Fibroblast of lung (primary cell): ENCODE data around the gene MBNL1. TPM values are rescaled to one million over a fixed set of nuclear protein-coding genes. Genes with fewer than 3 reads are reported as not detected.

Source experiments
- DNase-seq, 2 donors: peaks; one replicate each; pipeline versions ENCODE4 v3.0.0 to v3.0.0-alpha.2; 2010; ENCODE audit warnings: low read depth in 2 of 2
- H2AFZ ChIP-seq: 2 replicates; pipeline ENCODE4 v1.5.1; 2012; ENCODE audit warnings: low read length, control low read depth, inconsistent platforms
- H3K27ac ChIP-seq: 2 replicates; pipeline ENCODE4 v1.5.1; 2011; ENCODE audit warnings: low read length, control low read depth; ENCODE audit not compliant: insufficient read depth
- H3K27me3 ChIP-seq: 2 replicates; pipeline ENCODE4 v1.5.1; 2011; ENCODE audit warnings: mild to moderate bottlenecking, low read length; ENCODE audit not compliant: control insufficient read depth, insufficient read depth
- H3K36me3 ChIP-seq: 2 replicates; pipeline ENCODE4 v1.5.1; 2011; ENCODE audit warnings: low read length; ENCODE audit not compliant: control insufficient read depth, insufficient read depth
- H3K4me1 ChIP-seq: 2 replicates; pipeline ENCODE4 v1.5.1; 2011; ENCODE audit warnings: low read length; ENCODE audit not compliant: control insufficient read depth, insufficient read depth; ENCODE audit errors: extremely low read depth
- H3K4me2 ChIP-seq: 2 replicates; pipeline ENCODE4 v1.5.1; 2011; ENCODE audit warnings: low read length, control low read depth; ENCODE audit not compliant: insufficient read depth; ENCODE audit errors: extremely low read depth
- H3K4me3 ChIP-seq, 4 experiments: fragments of 200-600 bp in 1 of 4; sonication (generic) in 1 of 4; replicated peaks in 1 of 4; 2 replicates each; pipeline ENCODE4 v1.5.1; 2011 to 2016; ENCODE audit warnings: low read length in 4 of 4, low read depth in 3 of 4, mild to moderate bottlenecking in 3 of 4, control low read depth in 2 of 4, inconsistent platforms in 1 of 4, mixed read lengths in 1 of 4; ENCODE audit not compliant: insufficient read depth in 1 of 4; ENCODE audit errors: control extremely low read depth in 1 of 4
- H3K79me2 ChIP-seq: 2 replicates; pipeline ENCODE4 v1.5.1; 2012; ENCODE audit warnings: mild to moderate bottlenecking, low read length, inconsistent platforms; ENCODE audit not compliant: control insufficient read depth, insufficient read depth
- H3K9ac ChIP-seq: 2 replicates; pipeline ENCODE4 v1.5.1; 2011; ENCODE audit warnings: mild to moderate bottlenecking, low read length, control low read depth; ENCODE audit not compliant: insufficient read depth
- H3K9me3 ChIP-seq: 2 replicates; pipeline ENCODE4 v1.5.1; 2012; ENCODE audit warnings: low read depth, low read length; ENCODE audit not compliant: control insufficient read depth, insufficient read depth
- H4K20me1 ChIP-seq: 2 replicates; pipeline ENCODE4 v1.5.1; 2011; ENCODE audit warnings: low read length; ENCODE audit not compliant: control insufficient read depth, insufficient read depth; ENCODE audit errors: extremely low read depth
- EZH2 ChIP-seq: IDR thresholded peaks from 2 replicates; pipeline ENCODE4 v1.5.1; 2012; ENCODE audit warnings: low read length, control low read depth, mild to moderate bottlenecking; ENCODE audit errors: missing control alignments
- polyA plus RNA-seq, 2 donors: library from polyadenylated mRNA; depleted of rRNA in 1 of 2; stranded (reverse) in 1 of 2; unstranded in 1 of 2; fragments of >200 nt; gene quantifications; 2 replicates each; pipeline ENCODE4 v1.2.1, GENCODE V29; 2011 to 2012; ENCODE audit warnings: missing spikeins in 1 of 2
- total RNA-seq: library from RNA; depleted of rRNA; stranded (reverse); fragments of >200 nt; gene quantifications from 2 replicates; pipeline ENCODE4 v1.2.1, GENCODE V29; 2014
- TF ChIP-seq, protein P1 (sequence below), 2 donors: IDR thresholded peaks in 1 of 2; conservative IDR thresholded peaks in 1 of 2; 1 replicate in 1 of 2; 2 replicates in 1 of 2; pipeline ENCODE4 v1.5.1; 2011 to 2012; ENCODE audit warnings: low read length in 2 of 2, control low read depth in 1 of 2, inconsistent platforms in 1 of 2, low read depth in 1 of 2, mild to moderate bottlenecking in 1 of 2

MBNL1 gene
- total and polyA plus RNA-seq, 2 donors (not counting 1 experiment from before 2014, with no cell fraction given): 150 to 213 TPM

DNA sequence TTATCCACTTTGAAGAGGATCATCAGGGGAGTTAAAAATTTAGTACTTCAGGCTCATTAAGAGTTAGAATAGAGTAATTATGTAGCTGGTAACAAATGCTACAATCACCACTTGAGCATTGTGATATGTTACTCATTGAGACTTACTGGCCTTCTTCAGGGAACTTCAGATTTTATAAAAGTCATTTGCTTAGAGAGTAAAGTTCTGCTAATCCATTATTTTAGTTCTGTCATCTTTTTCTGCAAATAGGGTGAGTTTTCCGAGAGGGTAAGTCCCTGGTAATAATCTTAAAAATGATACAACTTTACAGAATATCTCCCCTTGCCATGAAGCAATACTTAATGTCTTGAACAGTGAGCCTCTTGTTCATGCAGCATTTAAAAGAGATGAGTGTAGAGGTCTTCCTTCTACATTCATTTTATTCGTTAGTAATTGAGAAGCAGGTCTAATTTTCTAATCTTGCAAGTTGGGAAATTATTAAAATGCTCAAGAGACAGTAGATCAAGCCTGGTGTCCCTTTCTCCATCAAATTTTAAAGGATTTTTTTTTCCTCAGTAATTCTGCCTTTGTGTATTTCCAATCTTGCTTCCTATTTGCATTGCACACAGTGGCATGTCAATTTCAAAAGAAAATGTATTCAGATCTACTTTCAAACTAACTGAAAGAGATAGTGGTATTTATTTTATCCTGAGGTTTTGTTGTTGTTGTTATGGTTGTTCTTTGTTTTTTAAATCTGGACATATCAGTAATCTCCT lies 52.6 kb downstream of the MBNL1 start:
- TF ChIP-seq, protein P1, sequence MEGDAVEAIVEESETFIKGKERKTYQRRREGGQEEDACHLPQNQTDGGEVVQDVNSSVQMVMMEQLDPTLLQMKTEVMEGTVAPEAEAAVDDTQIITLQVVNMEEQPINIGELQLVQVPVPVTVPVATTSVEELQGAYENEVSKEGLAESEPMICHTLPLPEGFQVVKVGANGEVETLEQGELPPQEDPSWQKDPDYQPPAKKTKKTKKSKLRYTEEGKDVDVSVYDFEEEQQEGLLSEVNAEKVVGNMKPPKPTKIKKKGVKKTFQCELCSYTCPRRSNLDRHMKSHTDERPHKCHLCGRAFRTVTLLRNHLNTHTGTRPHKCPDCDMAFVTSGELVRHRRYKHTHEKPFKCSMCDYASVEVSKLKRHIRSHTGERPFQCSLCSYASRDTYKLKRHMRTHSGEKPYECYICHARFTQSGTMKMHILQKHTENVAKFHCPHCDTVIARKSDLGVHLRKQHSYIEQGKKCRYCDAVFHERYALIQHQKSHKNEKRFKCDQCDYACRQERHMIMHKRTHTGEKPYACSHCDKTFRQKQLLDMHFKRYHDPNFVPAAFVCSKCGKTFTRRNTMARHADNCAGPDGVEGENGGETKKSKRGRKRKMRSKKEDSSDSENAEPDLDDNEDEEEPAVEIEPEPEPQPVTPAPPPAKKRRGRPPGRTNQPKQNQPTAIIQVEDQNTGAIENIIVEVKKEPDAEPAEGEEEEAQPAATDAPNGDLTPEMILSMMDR (conservative IDR thresholded peaks at IDR 0.05 in 1 of 2, IDR thresholded peaks at IDR 0.05 in 1 of 2; ENCODE audit: low read depth in 1 of 2, low read length in 2 of 2): no peak
- no peak for TF ChIP-seq EZH2
- Histone ChIP-seq H4K20me1 (no peaks in the 10 kb centered on the region), H3K79me2 (peaks cover 87% of the 10 kb centered on the region), H3K27me3 (no peaks in the 10 kb centered on the region), H3K27ac (no peak overlapping the region), H3K36me3 (no peaks in the 10 kb centered on the region), H3K9ac (no peak overlapping the region), H3K9me3 (no peaks in the 10 kb centered on the region), H2AFZ (no peak overlapping the region), H3K4me1 (peaks cover 8% of the 10 kb centered on the region), H3K4me2 (peak overlapping the region; percentile 26), H3K4me3 (no peak overlapping the region)
- DNase-seq: no peak

DNA sequence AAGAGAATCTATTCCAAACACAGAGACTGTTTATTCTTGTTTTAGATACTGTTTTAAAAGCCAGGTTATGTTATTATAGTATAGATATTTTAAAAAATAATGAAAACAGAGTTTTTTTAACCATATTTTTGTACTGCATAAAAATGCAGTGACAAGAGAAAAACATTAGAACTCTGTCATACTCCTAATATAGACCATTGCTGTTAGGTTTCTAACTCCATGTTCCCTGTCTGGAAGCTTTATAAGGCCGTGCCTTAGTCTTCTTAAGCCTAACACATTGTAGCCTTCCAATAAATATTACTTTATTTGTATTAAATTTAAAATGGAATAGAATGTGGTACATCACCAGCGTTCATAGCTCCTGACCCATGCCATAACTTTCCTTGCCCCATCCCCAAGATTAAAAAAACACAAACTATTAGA lies 53.2 kb downstream of the MBNL1 start:
- H3K36me3 ChIP-seq: no peaks in the 10 kb centered on the region
- H3K9me3 ChIP-seq: no peaks in the 10 kb centered on the region
- H3K9ac ChIP-seq: no peak overlapping the region
- H3K27ac ChIP-seq: no peak overlapping the region
- no peaks in the 10 kb centered on the region for H4K20me1 ChIP-seq
- H3K4me3 ChIP-seq: no peak overlapping the region
- H3K27me3 ChIP-seq: no peaks in the 10 kb centered on the region
- peaks cover 83% of the 10 kb centered on the region for H3K79me2 ChIP-seq
- no peak overlapping the region for H3K4me2 ChIP-seq
- H3K4me1 ChIP-seq: peaks cover 8% of the 10 kb centered on the region
- TF ChIP-seq EZH2: no peak
- TF ChIP-seq, protein P1 (conservative IDR thresholded peaks at IDR 0.05 in 1 of 2, IDR thresholded peaks at IDR 0.05 in 1 of 2; ENCODE audit: low read depth in 1 of 2, low read length in 2 of 2): no peak
- no peak for DNase-seq
- no peak overlapping the region for H2AFZ ChIP-seq

DNA sequence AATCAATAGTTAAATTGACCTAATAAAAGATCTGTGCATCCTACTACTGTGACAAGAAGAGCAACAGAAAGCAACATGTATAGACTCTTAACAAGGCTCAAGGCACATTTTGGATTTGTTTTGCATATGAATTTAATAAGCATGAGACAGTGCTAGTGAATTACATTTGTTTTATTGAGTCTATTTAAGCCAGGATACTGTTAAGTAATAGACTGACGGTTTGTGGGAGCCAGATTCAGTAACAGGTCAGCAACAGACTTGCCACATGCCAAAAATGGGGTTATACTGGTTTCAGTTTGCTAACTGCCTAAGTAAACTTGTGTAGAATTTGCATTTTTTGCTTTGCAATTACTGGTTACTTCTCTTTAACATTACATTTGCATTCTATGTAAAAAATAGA lies 54.0 kb downstream of the MBNL1 start:
- Histone ChIP-seq H3K27ac (no peak overlapping the region), H4K20me1 (no peaks in the 10 kb centered on the region), H3K36me3 (no peaks in the 10 kb centered on the region), H3K4me2 (no peak overlapping the region), H3K27me3 (no peaks in the 10 kb centered on the region), H3K79me2 (peaks cover 84% of the 10 kb centered on the region), H3K9ac (no peak overlapping the region), H2AFZ (no peak overlapping the region), H3K9me3 (no peaks in the 10 kb centered on the region), H3K4me1 (peaks cover 8% of the 10 kb centered on the region), H3K4me3 (no peak overlapping the region)
- TF ChIP-seq, protein P1 (conservative IDR thresholded peaks at IDR 0.05 in 1 of 2, IDR thresholded peaks at IDR 0.05 in 1 of 2; ENCODE audit: low read depth in 1 of 2, low read length in 2 of 2): no peak
- no peak for TF ChIP-seq EZH2
- peak; percentile 40 to 51 for DNase-seq
